PC-3 (cell line): ENCODE measurements around the gene ZCCHC24.

Experiments used
- EZH2 ChIP-seq: fragments of 300-600 bp; sonication (generic); IDR thresholded peaks from one replicate; pipeline ENCODE4 v1.6.1; 2017; ENCODE audit warnings: antibody characterized with exemption, mild to moderate bottlenecking, low read length; ENCODE audit not compliant: unreplicated experiment
- TF ChIP-seq, protein P1 (sequence below): fragments of 300-600 bp; sonication (generic); conservative IDR thresholded peaks from 2 replicates; pipeline ENCODE4 v1.5.1; 2017; ENCODE audit warnings: antibody characterized with exemption, low read depth, mild to moderate bottlenecking, low read length

DNA sequence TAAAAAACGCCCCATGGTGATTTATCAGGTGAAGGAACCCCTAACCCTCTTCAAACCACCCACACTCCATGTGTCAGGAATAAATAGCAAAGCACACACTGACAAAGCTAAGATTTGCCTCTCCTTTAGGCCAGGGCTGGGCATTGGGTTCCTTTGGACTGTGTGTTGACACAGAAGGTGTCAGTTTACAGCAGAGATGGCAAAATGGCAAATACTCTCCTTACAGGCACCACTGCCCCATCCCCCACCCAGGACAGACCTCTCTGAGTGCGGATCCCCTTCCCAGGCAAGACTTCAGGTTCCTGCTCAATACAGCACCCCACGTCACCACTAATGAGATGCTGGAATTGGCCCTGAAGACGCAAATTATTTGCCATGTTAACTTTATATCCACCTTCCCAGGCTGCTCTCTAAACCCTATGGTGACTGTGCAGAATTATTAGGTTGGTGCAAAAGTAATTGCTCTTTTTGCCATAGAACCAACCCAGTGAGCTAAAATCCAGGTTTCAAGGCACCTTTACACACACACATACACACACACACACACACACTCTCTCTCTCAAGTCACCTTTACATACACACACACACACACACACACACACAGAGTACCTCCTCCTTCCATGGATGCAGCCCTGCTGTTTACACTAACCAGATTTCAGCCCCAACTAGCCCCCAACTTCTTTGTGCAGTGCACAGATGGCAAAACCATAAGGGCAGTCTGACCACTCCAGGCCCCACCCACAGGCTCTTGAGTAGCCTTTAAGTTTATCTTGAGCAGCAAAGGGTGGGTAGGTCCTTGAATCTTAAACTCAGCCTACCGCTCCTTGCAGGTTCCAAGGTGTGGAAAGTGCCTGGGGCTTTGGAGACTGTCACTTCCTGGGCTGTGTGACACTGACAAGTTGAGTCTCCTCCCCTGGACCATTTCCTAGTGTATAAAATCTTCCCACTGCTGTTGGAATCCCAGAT, 4.0 kb upstream of the ZCCHC24 start:
- TF ChIP-seq, protein P1, sequence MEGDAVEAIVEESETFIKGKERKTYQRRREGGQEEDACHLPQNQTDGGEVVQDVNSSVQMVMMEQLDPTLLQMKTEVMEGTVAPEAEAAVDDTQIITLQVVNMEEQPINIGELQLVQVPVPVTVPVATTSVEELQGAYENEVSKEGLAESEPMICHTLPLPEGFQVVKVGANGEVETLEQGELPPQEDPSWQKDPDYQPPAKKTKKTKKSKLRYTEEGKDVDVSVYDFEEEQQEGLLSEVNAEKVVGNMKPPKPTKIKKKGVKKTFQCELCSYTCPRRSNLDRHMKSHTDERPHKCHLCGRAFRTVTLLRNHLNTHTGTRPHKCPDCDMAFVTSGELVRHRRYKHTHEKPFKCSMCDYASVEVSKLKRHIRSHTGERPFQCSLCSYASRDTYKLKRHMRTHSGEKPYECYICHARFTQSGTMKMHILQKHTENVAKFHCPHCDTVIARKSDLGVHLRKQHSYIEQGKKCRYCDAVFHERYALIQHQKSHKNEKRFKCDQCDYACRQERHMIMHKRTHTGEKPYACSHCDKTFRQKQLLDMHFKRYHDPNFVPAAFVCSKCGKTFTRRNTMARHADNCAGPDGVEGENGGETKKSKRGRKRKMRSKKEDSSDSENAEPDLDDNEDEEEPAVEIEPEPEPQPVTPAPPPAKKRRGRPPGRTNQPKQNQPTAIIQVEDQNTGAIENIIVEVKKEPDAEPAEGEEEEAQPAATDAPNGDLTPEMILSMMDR = no peak
- no peak for TF ChIP-seq EZH2
